D721Med (cell line): Measurements from ENCODE around the gene GAPT.

Source experiments
- DNase-seq: peaks from one replicate; pipeline ENCODE4 v3.0.0; 2011; ENCODE audit warnings: low spot score; ENCODE audit not compliant: insufficient read length
- FAIRE-seq: peaks from 2 replicates; lab custom pipeline; 2011; peaks lifted over from hg19 to GRCh38; lab: Jason Lieb, UNC
- TF ChIP-seq, protein P1 (sequence below): IDR thresholded peaks from 2 replicates; pipeline ENCODE4 v1.5.1; 2012; ENCODE audit warnings: mild to moderate bottlenecking, control low read depth; ENCODE audit not compliant: insufficient read depth; ENCODE audit errors: missing control alignments

Gene GAPT

DNA sequence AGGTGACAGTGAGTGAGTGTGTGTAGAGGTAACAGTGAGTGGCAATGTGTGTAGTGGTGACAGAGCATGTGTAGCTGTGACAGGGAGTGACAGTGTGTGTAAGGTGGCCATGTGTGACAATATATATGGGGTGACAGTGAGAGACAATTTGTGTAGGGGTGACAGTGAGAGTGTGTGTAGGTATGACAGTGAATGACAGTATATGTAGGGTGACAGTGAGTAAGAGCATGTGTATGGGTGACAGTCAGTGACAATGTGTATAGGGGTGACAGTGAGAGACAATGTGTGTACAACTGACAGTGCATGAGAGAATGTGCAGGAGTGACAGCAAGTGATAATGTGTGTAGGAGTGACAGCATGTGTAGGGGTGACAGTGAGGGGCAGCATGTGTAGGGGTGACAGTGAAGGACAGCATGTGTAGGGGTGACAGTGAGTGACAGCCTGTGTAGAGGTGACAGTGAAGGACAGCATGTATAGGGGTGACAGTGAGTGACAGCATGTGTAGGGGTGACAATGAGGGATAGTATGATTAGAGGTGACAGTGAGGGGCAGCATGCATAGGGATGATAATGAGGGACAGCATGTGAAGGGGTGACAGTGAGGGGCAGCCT is 10.1 kb upstream of the GAPT start:
- TF ChIP-seq, protein P1, sequence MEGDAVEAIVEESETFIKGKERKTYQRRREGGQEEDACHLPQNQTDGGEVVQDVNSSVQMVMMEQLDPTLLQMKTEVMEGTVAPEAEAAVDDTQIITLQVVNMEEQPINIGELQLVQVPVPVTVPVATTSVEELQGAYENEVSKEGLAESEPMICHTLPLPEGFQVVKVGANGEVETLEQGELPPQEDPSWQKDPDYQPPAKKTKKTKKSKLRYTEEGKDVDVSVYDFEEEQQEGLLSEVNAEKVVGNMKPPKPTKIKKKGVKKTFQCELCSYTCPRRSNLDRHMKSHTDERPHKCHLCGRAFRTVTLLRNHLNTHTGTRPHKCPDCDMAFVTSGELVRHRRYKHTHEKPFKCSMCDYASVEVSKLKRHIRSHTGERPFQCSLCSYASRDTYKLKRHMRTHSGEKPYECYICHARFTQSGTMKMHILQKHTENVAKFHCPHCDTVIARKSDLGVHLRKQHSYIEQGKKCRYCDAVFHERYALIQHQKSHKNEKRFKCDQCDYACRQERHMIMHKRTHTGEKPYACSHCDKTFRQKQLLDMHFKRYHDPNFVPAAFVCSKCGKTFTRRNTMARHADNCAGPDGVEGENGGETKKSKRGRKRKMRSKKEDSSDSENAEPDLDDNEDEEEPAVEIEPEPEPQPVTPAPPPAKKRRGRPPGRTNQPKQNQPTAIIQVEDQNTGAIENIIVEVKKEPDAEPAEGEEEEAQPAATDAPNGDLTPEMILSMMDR: no peak
- DNase-seq (no peak), FAIRE-seq (no peak)

DNA sequence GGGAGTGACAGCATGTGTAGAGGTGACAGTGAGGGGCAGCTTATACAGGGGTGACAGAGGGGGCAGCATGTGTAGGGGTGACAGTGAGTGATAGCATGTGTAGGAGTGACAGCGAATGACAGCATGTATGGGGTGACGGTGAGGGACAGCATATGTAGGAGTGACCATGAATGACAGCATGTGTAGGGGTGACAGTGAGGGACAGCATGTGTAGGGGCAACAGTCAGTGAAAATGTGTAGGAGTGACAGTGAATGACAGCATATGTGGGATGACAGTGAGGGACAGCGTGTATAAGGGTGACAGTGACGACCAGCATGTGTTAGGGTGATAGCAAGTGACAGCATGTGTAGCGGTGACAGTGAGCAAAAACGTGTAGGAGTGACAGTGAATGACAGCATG is 9.4 kb upstream of the GAPT start:
- no peak for FAIRE-seq
- no peak for DNase-seq
- TF ChIP-seq, protein P1: no peak

DNA sequence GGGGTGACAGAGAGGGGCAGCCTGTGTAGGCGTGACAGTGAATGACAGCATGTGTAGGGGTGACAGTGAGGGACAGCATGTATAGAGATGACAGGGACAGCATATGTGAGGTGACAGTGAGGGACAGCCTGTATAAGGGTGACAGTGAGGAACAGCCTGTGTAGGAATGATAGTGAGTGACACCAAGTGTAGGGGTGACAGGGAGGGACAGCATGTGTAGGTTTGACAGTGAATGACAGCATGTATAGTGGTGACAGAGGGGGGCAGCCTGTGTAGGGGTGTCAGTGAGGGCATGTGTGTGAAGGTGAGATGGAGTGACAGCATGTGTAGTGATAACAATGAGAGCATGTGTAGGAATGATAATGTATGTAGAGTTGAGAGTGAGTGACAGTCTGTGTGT is 8.7 kb upstream of the GAPT start:
- TF ChIP-seq, protein P1: no peak
- no peak for DNase-seq
- no peak for FAIRE-seq

DNA sequence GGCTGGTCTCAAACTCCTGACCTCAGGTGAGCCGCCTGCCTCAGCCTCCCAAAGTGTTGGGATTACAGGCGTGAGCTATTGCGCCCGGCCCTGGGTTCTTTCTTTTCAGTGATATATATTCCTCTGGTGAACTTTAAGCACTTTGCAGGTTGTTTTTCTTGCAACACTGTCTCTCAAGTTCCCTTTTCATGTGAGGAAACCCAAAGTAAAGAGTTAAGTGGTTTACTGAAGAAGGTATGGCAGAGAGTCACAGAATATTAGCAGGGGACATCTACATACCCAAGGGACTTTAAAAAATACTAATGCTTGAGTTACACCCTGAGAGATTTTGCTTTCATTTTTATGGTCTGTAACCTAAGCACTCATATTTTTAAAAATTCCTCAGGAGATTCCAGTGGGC is 6.7 kb upstream of the GAPT start:
- FAIRE-seq (no peak), DNase-seq (no peak)
- TF ChIP-seq, protein P1: no peak

DNA sequence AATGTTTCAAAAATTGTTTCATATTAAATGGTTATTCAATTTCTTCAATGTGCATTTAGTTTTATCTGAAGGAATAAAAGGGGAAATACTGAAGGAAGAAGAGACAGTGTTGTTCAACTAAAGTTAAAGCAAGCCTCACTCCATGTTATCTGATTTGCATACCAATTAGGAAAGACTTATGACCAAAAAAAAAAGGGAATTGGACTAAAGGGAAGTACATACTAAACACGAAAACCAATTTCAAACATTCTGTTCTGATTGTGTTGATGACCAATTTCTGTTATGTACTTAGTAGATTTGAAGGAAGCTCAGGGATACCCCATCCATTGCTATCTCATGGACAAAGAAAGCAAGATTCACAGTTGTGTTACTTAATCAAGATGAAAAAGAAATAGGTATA is 4.9 kb upstream of the GAPT start:
- FAIRE-seq (no peak), DNase-seq (no peak)
- TF ChIP-seq, protein P1: no peak

DNA sequence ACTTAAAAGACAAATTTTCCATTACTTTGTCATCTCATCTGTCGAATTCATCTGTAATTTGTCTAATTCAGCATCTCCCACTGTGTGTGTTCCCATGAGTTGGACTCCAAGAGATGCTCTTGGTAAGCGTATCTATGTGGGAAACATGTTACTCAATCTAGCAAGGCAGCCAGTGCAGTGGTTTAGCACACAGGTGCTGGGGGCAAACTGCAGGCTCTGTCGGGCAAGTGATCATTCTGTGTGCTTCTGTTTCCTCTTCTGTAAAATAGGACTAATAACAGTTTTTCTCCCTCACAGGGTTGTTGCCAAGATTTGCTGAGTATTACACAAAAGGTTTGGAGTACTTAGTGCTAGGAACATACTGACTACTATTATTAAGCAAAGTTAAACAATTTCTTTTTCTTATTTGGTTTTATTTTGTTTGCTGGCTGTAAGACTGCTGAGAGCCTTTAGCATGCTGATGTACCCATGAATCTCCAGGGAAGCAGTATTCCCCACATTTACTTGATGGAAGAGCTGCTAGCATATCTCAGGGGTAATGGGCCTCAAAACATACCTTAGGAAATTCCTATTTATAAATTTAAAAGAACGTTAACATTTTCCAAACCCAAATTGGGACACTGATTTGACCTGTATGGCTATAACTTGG is 709 bp upstream of the GAPT start:
- TF ChIP-seq, protein P1: no peak
- FAIRE-seq: no peak
- DNase-seq: no peak

DNA sequence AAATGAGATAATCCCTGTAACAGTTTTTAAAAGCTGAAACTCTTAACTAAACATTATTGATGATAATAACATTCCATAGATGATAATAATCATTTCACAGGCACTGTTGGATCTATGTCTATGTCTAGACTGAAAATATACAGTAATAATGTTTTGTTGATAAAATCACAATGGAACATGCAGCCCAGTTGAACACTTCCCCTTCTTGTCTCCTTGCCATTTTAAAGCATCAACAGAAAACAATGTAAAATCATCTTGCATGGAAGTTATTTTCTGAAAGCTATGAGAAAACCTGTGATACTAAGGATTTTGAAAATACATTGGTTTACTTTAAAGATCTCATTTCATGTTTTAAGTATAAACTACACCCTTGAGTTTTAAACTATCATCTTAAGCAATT is 1.9 kb downstream of the GAPT start:
- peak; percentile 11 for FAIRE-seq
- DNase-seq: no peak
- TF ChIP-seq, protein P1: no peak
